Central memory CD8-positive, alpha-beta T cell (primary cell): ENCODE results near the gene MRPS5.

Source experiments
- ATAC-seq: fragments of 150-1000 bp; cut with Tn5 transposase; replicated peaks from 2 replicates; pipeline ENCODE4 v1.10.0; 2022; ENCODE audit warnings: mild to moderate bottlenecking, moderate FRiP score, moderate number of reproducible peaks; ENCODE audit not compliant: poor library complexity, severe bottlenecking; ENCODE audit errors: extremely low read depth
- DNase-seq, 2 donors: peaks; one replicate each; pipeline ENCODE4 v3.0.0; 2021; ENCODE audit warnings: low spot score in 2 of 2
- H3K27ac Mint-ChIP-seq: one replicate; pipeline ENCODE4 v1.8.0; 2022; ENCODE audit warnings: low read depth, mild to moderate bottlenecking, moderate library complexity, mixed read lengths
- H3K27me3 Mint-ChIP-seq: one replicate; pipeline ENCODE4 v1.8.0; 2022; ENCODE audit warnings: mixed read lengths
- H3K36me3 Mint-ChIP-seq: one replicate; pipeline ENCODE4 v1.8.0; 2022; ENCODE audit warnings: mild to moderate bottlenecking, moderate library complexity, mixed read lengths; ENCODE audit not compliant: insufficient read depth
- H3K4me1 Mint-ChIP-seq: one replicate; pipeline ENCODE4 v1.8.0; 2022; ENCODE audit warnings: mixed read lengths
- H3K4me3 Mint-ChIP-seq: one replicate; pipeline ENCODE4 v1.8.0; 2022; ENCODE audit warnings: mild to moderate bottlenecking, moderate library complexity, mixed read lengths
- H3K9me3 Mint-ChIP-seq: one replicate; pipeline ENCODE4 v1.8.0; 2022; ENCODE audit warnings: mixed read lengths

MRPS5 gene

DNA sequence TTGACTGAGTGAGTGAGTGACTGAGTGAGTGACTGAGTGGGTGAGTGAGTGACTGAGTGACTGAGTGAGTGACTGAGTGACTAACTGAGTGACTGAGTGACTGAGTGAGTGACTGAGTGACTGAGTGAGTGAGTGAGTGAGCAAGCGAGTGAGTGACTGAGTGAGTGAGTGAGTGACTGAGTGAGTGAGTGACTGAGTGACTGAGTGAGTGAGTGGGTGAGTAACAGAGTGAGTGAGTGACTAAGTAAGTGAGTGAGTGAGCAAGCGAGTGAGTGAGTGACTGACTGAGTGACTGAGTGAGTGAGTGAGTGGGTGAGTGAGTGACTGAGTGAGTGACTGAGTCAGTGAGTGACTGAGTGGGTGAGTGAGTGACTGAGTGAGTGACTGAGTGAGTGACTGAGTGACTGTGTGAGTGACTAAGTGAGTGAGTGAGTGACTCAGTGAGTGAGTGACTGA, 84.2 kb downstream of the MRPS5 start:
- no peak for ATAC-seq
- Mint-ChIP-seq H3K27me3 (no peaks in the 10 kb centered on the region), H3K9me3 (peaks cover 32% of the 10 kb centered on the region), H3K4me3 (no peak overlapping the region), H3K4me1 (no peaks in the 10 kb centered on the region), H3K27ac (peak overlapping the region; percentile 8), H3K36me3 (peaks cover 2% of the 10 kb centered on the region)
- no peak for DNase-seq

DNA sequence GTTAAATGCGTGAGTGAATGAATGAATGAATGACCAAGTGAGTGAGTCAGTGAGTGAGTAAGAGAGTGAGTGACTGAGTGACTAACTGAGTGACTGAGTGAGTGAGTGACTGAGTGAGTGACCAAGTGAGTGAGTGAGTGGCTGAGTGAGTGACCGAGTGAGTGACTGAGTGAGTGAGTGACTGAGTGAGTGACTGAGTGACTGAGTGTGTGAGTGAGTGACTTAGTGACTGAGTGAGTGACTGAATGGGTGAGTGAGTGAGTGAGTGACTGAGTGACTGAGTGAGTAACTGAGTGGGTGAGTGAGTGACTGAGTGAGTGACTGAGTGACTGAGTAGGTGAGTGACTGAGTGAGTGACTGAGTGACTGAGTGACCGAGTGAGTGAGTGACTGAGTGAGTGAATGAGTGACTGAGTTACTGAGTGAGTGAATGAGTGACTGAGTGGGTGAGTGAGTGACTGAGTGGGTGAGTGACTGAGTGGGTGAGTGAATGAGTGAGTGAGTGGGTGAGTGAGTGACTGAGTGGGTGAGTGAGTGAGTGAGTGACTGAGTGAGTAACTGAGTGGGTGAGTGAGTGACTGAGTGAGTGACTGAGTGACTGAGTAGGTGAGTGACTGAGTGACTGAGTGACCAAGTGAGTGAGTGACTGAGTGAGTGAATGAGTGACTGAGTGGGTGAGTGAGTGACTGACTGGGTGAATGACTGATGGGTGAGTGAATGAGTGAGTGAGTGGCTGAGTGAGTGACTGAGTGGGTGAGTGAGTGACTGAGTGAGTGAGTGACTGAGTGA, 84.8 kb downstream of the MRPS5 start:
- Mint-ChIP-seq H3K27me3 (no peaks in the 10 kb centered on the region), H3K27ac (peak overlapping the region; percentile 8), H3K9me3 (peaks cover 32% of the 10 kb centered on the region), H3K4me1 (no peaks in the 10 kb centered on the region), H3K4me3 (no peak overlapping the region), H3K36me3 (peaks cover 2% of the 10 kb centered on the region)
- DNase-seq: no peak
- ATAC-seq: no peak
